Caco-2 (cell line): ENCODE data around the gene ZBTB16. TPM values are rescaled to one million over a fixed set of nuclear protein-coding genes. Genes with fewer than 3 reads are reported as not detected.

ENCODE experiments used
- BruUV-seq: library from RNA; stranded (reverse); fragments of 400-500 nt; replicated peaks from 2 replicates; lab custom pipeline; 2021; lab: Mats Ljungman, UMichigan
- CTCF ChIA-PET: fragments of 300-600 bp; sonication (Branson Sonifier 250); formaldehyde crosslinking; loops from one replicate; lab custom pipeline; 2022; ENCODE audit warnings: antibody characterized with exemption; lab: Charles Lee
- POLR2A ChIA-PET: fragments of 300-600 bp; sonication (Branson Sonifier 250); formaldehyde crosslinking; loops from one replicate; lab custom pipeline; 2022; ENCODE audit warnings: antibody characterized with exemption; lab: Charles Lee
- DNase-seq, 2 experiments: peaks; one replicate each; pipeline versions ENCODE4 v3.0.0 to v3.0.0-alpha.2; 2020 to 2022
- H3K27me3 ChIP-seq: replicated peaks from 2 replicates; pipeline ENCODE4 v1.6.0; 2011; ENCODE audit warnings: low read length; ENCODE audit not compliant: control insufficient read depth, insufficient read depth
- H3K36me3 ChIP-seq: 2 replicates; pipeline ENCODE4 v1.5.1; 2011; ENCODE audit warnings: low read length; ENCODE audit not compliant: control insufficient read depth, insufficient read depth
- H3K4me1 ChIP-seq: fragments of 250-450 bp; sonication (Bioruptor Pico); 2 replicates; pipeline ENCODE4 v1.5.1; 2020; ENCODE audit warnings: mild to moderate bottlenecking
- H3K4me3 ChIP-seq: 2 replicates; pipeline ENCODE4 v1.5.1; 2011; ENCODE audit warnings: low read depth, mild to moderate bottlenecking, control low read depth, low read length
- H3K9me3 ChIP-seq: fragments of 250-450 bp; sonication (Bioruptor Pico); 2 replicates; pipeline ENCODE4 v1.5.1; 2020; ENCODE audit warnings: mild to moderate bottlenecking, moderate library complexity
- H3K27ac Mint-ChIP-seq: one replicate; pipeline ENCODE4 v1.8.0; 2022; ENCODE audit warnings: mixed read lengths; ENCODE audit not compliant: unreplicated experiment
- H3K27me3 Mint-ChIP-seq: one replicate; pipeline ENCODE4 v1.8.0; 2022; ENCODE audit warnings: mixed read lengths; ENCODE audit not compliant: insufficient read depth, unreplicated experiment
- H3K36me3 Mint-ChIP-seq: one replicate; pipeline ENCODE4 v1.8.0; 2022; ENCODE audit warnings: mild to moderate bottlenecking, mixed read lengths; ENCODE audit not compliant: insufficient read depth, unreplicated experiment
- H3K4me1 Mint-ChIP-seq: one replicate; pipeline ENCODE4 v1.8.0; 2022; ENCODE audit warnings: low read depth, mixed read lengths; ENCODE audit not compliant: unreplicated experiment
- H3K4me3 Mint-ChIP-seq: one replicate; pipeline ENCODE4 v1.8.0; 2022; ENCODE audit warnings: mild to moderate bottlenecking, moderate library complexity, mixed read lengths; ENCODE audit not compliant: unreplicated experiment
- H3K9me3 Mint-ChIP-seq: one replicate; pipeline ENCODE4 v1.8.0; 2022; ENCODE audit warnings: mixed read lengths; ENCODE audit not compliant: unreplicated experiment
- CTCF ChIP-seq, 2 experiments: fragments of 200-600 bp in 1 of 2; IDR thresholded peaks; 1 replicate in 1 of 2; 2 replicates in 1 of 2; pipeline versions ENCODE4 v1.5.1 to v1.8.0; 2011 to 2022; ENCODE audit warnings: antibody characterized with exemption in 1 of 2, control low read depth in 1 of 2, inconsistent platforms in 1 of 2, low read depth in 1 of 2, low read length in 1 of 2, mild to moderate bottlenecking in 1 of 2, moderate library complexity in 1 of 2; ENCODE audit not compliant: insufficient read depth in 1 of 2, severe bottlenecking in 1 of 2, unreplicated experiment in 1 of 2
- intact Hi-C: fragments of 100-400 bp; cut with micrococcal nuclease; formaldehyde crosslinking; loops from one replicate; pipeline ENCODE4 v1.10.0; 2022; ENCODE audit not compliant: unreplicated experiment
- total RNA-seq: library from RNA; stranded (reverse); gene quantifications from 2 replicates; pipeline ENCODE4 v1.2.3, GENCODE V29; 2022

ZBTB16 gene
- total RNA-seq, 1 experiment from 2014 or later, result 12.7 TPM

GRCh38 chr11:114131461-114131864 is 72.0 kb downstream of the ZBTB16 start:
- no TSS peak for BruUV-seq
- Mint-ChIP-seq H3K27ac (no peak overlapping the region), H3K36me3 (no peaks in the 10 kb centered on the region), H3K4me3 (no peak overlapping the region), H3K27me3 (no peaks in the 10 kb centered on the region), H3K4me1 (peaks cover 12% of the 10 kb centered on the region), H3K9me3 (no peaks in the 10 kb centered on the region)
- no peak for TF ChIP-seq CTCF (IDR thresholded peaks at IDR 0.05; ENCODE audit: insufficient read depth in 1 of 2, low read depth in 1 of 2, low read length in 1 of 2, severe bottlenecking in 1 of 2, unreplicated experiment in 1 of 2)
- H3K4me3 ChIP-seq, result no peak overlapping the region
- intact Hi-C loops, result no loop called here
- CTCF ChIA-PET, result no interaction called here
- POLR2A ChIA-PET, result no interaction called here
- peaks cover 12% of the 10 kb centered on the region; the same call in 1 of the 2 replicates for H3K4me1 ChIP-seq
- no peaks in the 10 kb centered on the region for H3K27me3 ChIP-seq
- DNase-seq, result no peak
- H3K36me3 ChIP-seq, result no peaks in the 10 kb centered on the region
- H3K9me3 ChIP-seq, result no peaks in the 10 kb centered on the region

GRCh38 chr11:114132417-114132816 is 72.9 kb downstream of the ZBTB16 start:
- Mint-ChIP-seq H3K36me3 (no peaks in the 10 kb centered on the region), H3K9me3 (no peaks in the 10 kb centered on the region), H3K4me1 (peaks cover 18% of the 10 kb centered on the region), H3K4me3 (no peak overlapping the region), H3K27me3 (no peaks in the 10 kb centered on the region), H3K27ac (no peak overlapping the region)
- H3K36me3 ChIP-seq, result no peaks in the 10 kb centered on the region
- CTCF ChIA-PET, result interaction anchor here (1.2 kb wide), 1 partner anchor 128 kb away, joined by 3 read pairs; no protein-coding TSS in a partner anchor
- H3K4me1 ChIP-seq, result peaks cover 12% of the 10 kb centered on the region; the same call in 1 of the 2 replicates
- DNase-seq, result peak in 1 of 2 experiments; percentile 27
- POLR2A ChIA-PET, result no interaction called here
- intact Hi-C loops, result loop anchor here (1.0 kb wide), 1 partner anchor 96 kb away; no protein-coding TSS in a partner anchor
- BruUV-seq, result no TSS peak
- H3K27me3 ChIP-seq, result no peaks in the 10 kb centered on the region
- no peaks in the 10 kb centered on the region for H3K9me3 ChIP-seq
- TF ChIP-seq CTCF (IDR thresholded peaks at IDR 0.05; ENCODE audit: insufficient read depth in 1 of 2, low read depth in 1 of 2, low read length in 1 of 2, severe bottlenecking in 1 of 2, unreplicated experiment in 1 of 2), result peak in 1 of 2 experiments; percentile 16
- no peak overlapping the region for H3K4me3 ChIP-seq

GRCh38 chr11:114132944-114133394 is 73.5 kb downstream of the ZBTB16 start:
- Mint-ChIP-seq H3K9me3 (no peaks in the 10 kb centered on the region), H3K4me3 (no peak overlapping the region), H3K36me3 (no peaks in the 10 kb centered on the region), H3K27me3 (no peaks in the 10 kb centered on the region), H3K4me1 (peaks cover 18% of the 10 kb centered on the region), H3K27ac (no peak overlapping the region)
- Histone ChIP-seq H3K36me3 (no peaks in the 10 kb centered on the region), H3K4me1 (peaks cover 12% of the 10 kb centered on the region; the same call in 1 of the 2 replicates), H3K9me3 (no peaks in the 10 kb centered on the region), H3K27me3 (no peaks in the 10 kb centered on the region), H3K4me3 (no peak overlapping the region)
- BruUV-seq, result no TSS peak
- ChIA-PET CTCF (interaction anchor here (1.2 to 1.6 kb wide), 2 partner anchors 128 to 129 kb away, joined by 3 to 5 read pairs; no protein-coding TSS in a partner anchor), POLR2A (no interaction called here)
- no peak for DNase-seq
- TF ChIP-seq CTCF (IDR thresholded peaks at IDR 0.05; ENCODE audit: insufficient read depth in 1 of 2, low read depth in 1 of 2, low read length in 1 of 2, severe bottlenecking in 1 of 2, unreplicated experiment in 1 of 2), result no peak
- intact Hi-C loops, result loop anchor here (1.0 kb wide), 1 partner anchor 97 kb away; no protein-coding TSS in a partner anchor
